GM04503 (cell line): ENCODE measurements around the gene PCDHAC1.
"Not testable (repeated sequence)": the region's sequence is repeated elsewhere in the genome, so short reads cannot be mapped to it uniquely, and the experiment has no call there.

Source experiments
- DNase-seq: peaks from one replicate; pipeline ENCODE4 v3.0.0-alpha.2; 2012; ENCODE audit warnings: low read depth

The PCDHAC1 gene

DNA sequence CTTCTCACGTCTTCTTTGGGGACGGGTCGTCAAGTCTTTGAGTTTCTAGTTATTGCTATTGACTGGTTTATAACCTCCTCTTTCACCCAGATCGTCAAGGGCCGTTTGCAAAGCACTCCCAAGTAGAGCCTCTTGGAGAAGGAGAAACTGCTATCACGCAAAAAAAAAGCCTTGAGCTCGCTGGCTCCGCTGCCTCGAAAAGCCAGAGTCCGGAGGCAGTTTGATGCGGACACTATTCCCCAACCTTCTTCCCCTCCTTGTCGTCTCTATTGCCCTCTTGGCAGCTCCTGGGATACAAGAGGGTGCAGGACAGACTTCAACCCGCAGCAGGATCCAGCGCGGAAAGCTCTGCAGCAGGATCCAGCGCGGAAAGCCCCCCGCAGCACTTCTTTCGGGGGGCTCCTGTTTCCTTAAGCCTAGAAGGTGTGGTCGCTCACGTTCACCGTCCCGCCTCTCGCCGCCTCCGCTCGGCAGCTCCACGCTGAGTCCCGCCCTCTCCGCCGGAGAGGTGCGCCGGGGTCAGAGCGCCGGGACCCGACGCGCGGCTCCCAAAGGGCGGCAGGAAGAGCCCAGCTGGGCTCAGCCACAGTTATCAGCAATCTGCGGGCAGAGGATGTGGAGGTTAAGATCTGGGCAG is at the start of gene PCDHAC1:
Gene PCDHAC1, plus strand, starts transcription at position 494 of the 637 bp plus-strand sequence. CDS start 594 bp downstream, outside the sequence.
- DNase-seq, result no peak

- DNase-seq, result not testable (repeated sequence)
Observed at GRCh38 chr5:140876541-140877261, 49.4 kb upstream of the PCDHAC1 start.

DNA sequence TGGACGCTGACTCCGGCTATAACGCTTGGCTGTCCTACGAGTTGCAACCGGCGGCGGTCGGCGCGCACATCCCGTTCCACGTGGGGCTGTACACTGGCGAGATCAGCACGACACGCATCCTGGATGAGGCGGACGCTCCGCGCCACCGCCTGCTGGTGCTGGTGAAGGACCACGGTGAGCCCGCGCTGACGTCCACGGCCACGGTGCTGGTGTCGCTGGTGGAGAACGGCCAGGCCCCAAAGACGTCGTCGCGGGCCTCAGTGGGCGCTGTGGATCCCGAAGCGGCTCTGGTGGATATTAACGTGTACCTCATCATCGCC is 48.9 kb upstream of the PCDHAC1 start:
- DNase-seq, result no peak

- no peak for DNase-seq
Observed at GRCh38 chr5:140881889-140882590, 44.1 kb upstream of the PCDHAC1 start, which contains the start of gene PCDHA13. TSS of gene PCDHA13 (plus strand) at chr5:140882124. CDS start at chr5:140882269, 145 bp downstream.

DNA sequence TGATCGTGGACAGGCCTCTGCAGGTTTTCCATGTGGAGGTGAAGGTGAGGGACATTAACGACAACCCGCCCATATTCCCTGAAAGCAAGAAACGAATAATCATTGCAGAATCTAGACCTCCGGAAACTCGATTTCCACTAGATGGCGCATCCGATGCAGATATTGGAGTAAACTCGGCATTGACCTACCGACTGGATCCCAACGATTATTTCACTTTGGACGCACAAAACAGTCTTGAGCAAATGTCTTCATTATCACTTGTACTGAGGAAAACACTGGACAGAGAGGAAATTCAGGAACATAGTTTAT is 43.6 kb upstream of the PCDHAC1 start:
- no peak for DNase-seq

- DNase-seq, result no peak
Observed at GRCh38 chr5:140883373-140883772, 42.7 kb upstream of the PCDHAC1 start.

- DNase-seq, result no peak
Observed at GRCh38 chr5:140883927-140884697, 42.0 kb upstream of the PCDHAC1 start.

GRCh38 chr5:140916325-140916724 is 9.8 kb upstream of the PCDHAC1 start:
- no peak for DNase-seq

DNA sequence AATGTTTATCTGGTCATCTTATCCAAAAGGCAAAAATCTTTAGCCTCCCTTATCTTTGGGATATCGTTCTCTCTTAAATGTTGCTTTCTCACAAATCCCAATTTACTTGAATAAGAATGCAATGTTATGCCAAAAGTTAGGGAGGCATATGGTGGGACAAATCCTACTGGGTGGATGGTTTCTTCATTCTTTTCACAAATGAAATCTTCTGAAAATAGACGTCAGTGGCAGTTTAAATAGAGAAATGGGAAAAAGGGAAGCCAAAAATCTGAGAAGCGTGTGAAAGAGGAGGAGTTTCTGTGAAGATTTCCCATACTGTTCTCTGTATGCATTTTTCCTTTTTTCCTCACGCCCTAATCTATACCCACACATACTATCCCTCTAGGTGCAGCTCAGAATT is 2.5 kb upstream of the PCDHAC1 start:
- no peak for DNase-seq

DNA sequence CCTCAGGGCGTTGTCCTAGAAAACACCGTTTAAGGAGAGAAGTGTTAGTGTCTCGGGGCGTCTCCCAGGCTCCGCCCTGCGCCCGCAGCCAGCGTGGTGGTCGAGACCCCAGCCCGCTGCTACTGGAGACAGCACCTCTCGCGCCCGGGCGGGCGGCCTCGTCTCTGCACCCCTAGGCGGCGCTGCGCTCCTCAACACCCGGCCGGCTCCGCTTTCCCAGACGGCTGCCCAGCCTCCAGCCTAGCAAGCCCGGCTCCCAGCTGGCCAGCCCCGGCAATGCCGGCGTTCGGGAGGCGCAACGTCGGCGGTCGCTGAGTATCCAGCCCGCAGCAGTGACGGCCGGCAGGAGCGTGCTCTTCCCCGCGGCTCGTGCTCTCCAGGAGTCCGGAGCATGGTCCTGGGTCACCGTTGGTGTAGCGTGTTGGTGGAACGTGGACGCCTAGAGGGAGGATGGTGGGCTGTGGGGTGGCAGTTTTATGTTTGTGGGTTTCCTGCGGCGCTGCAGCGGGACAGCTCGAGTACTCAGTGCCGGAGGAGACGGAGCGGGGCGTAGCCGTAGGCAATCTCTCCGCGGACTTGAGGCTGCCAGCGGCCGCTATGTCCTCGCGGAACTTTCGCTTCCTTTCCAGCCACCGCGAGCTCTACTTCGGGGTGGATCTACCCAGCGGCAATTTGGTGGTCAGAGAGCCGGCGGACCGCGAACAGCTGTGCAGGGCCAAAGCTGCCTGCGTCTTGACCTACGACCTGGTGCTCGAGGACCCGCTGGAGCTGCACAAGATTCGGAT is 536 bp downstream of the PCDHAC1 start:
- no peak for DNase-seq

- no peak for DNase-seq
Observed at GRCh38 chr5:140927228-140927573, 1.1 kb downstream of the PCDHAC1 start.

DNA sequence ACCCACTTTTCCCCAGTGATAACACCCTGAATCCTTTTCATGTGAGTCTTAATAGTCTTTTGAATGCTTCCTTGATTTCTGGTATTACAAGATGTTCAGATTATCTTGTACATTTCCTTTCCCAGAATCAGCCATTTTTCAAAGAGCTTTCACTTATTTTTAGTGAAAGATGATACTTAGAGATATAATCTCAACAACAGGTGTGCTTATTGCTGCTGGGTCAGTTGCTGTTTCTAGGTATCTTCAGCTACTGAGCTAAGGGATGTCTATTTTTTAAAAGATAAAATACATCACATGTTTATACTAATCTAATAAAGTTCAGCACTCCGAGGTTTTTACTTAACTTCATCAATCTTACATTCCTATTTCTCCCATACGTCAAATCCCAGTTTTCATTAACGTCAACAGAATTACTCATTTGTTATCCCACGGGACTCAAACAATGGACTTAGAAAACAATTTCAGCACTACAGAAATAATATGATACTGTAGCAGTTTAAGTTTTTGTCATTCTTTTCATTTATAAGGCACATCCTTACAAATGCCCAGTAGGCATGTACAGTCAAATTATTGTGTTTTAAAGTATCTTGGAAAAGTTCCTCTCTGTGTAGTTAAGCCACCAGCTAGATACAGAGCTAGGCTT is 9.0 kb downstream of the PCDHAC1 start:
- DNase-seq, result no peak

- no peak for DNase-seq
Observed at GRCh38 chr5:140946578-140946977, 20.5 kb downstream of the PCDHAC1 start.

DNA sequence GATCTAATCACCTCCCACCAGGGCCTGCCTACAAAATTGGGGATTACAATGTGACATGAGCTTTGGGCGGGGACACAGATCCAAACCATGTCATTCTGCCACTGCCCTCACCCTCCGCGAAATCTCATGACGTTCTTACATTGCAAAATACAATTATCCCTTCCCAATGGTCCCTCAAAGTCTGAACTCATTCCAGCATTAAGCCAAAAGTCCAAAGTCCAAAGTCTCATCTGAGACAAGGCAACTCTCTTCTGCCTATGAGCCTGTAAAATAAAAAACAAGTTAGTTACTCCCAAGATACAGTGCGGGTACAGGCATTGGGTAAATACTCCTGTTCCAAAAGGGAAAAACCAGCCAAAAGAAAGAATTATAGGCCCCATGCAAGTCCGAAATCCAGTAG is 25.5 kb downstream of the PCDHAC1 start:
- DNase-seq, result no peak

DNA sequence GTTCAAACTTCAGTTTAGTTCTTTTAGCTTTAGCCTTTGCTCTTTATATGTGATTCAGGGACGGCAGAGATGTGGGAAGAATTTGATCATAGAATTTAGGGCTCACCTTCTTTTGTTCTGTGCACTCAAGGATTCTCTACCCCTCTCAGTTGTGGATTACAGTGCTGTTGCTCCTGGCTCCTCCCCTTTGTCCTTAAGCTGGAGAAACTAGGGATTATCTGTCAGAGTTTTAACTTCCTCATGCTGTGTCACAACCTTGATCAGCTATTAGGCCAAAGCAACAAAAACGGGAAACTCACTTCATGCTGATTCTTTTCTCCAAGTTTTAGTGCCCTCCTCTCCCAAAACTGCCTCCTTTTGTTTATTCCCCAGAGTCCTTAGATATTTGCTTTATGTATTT is 27.1 kb downstream of the PCDHAC1 start:
- no peak for DNase-seq

DNA sequence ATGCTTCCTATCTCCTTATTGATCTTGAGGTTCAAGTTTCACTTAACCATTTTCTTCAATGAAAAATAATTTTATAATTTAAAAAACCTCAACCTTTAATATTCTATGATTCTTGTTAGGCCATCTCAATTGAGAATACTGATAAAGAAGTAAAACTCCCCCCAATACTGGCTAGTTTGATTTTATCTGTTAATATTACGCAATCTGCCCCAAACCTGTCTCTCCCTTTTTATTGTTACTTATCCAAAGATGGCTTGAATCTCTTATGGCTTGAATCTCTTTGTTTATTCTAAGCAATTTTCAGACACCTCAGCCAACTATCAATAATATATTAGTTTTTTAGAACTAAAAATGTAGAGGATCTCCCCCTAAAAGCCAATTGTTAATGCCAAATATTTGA is 36.1 kb downstream of the PCDHAC1 start:
- no peak for DNase-seq

DNA sequence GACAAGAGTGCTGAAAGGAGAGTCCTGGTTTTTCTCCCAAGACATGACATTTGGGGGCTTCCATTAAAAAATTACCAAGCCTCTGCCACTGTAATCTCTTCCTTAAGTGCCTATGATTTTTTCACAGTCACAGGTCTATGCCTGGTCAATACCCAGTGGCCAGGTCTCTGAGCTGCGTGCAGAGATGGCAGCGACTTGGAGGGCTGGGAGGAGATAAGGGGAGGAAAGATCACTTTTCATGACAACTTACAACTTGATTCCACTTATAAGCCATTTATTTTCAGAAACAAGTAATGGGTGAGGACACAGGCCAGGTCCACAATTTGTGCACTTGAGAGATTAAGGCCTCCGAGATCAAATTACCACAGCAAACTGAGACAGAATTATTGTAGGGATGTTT is 38.3 kb downstream of the PCDHAC1 start:
- no peak for DNase-seq

DNA sequence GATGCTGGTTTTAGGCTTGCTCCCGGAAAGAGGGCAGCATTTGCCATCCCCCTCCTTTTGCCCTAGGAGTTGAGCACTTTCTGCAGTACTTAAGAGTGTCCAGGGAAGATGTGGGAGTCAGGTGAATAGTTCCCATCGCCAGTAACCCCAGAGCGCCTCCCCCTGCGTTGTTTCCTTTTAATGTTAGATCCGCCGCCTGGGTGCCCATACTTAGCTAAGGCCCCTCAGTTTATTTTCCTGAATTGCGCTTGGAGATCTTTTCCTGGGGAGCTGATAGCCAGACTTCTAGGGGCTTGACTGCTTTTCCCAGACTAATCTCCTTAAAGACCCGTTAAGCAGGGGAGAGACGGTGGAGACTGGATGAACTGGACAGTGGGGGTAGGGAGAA is 39.8 kb downstream of the PCDHAC1 start:
- no peak for DNase-seq

DNA sequence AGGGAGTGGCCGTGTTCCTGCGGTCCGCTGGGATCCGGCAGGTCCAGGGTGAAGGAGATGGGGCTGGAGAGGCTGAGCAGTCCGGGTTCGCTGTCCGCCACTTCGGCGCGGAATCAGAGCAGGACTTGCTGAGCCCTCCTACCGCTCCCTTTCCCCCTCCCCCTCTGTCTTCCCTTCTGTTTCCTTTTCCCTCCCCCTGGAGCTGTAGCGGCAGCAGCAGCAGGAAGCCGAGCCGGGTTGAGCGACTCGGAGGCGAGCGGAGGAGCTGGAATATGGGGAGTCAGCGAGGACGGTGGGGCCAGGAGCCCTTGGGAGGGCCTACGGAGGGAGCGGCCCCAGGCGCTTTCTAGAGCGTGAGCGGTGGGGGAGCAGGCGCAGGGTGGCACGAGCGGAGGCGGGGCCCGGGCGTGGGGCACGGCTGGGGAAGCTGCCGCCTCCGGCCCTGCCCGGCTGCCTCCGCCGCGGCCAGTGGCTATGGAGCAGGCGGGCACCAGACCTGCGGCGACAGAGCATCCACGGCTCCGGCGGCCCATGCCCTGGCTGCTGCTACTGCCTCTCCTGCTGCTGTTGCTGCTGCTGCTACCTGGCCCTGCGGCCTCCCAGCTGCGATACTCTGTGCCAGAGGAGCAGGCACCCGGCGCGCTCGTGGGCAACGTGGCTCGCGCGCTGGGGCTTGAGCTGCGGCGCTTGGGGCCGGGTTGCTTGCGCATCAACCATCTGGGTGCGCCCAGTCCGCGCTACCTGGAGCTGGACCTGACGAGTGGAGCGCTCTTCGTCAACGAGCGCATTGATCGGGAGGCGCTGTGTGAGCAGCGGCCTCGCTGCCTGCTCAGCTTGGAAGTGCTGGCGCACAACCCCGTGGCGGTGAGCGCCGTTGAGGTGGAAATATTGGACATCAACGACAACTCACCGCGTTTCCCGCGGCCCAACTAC is 40.5 kb downstream of the PCDHAC1 start, which contains the start of gene PCDHAC2:
Gene PCDHAC2, plus strand, starts transcription at position 184 of the 933 bp plus-strand sequence. Its CDS starts 291 bp downstream, at position 475.
- DNase-seq, result no peak

GRCh38 chr5:140967226-140967893 is 41.3 kb downstream of the PCDHAC1 start:
- no peak for DNase-seq
